GM18951 (cell line): ENCODE measurements around the gene DGCR8.

Experiments used
- POLR2A ChIP-seq: IDR thresholded peaks from 4 replicates; pipeline ENCODE4 v1.6.1; 2011; ENCODE audit warnings: mild to moderate bottlenecking; ENCODE audit not compliant: insufficient read length, insufficient read depth; ENCODE audit errors: extremely low read depth
- in situ Hi-C: fragments of 300-500 bp; cut with MboI; formaldehyde crosslinking; loops from one replicate; pipeline ENCODE4 v1.12.0; 2022; ENCODE audit warnings: low sequenced_read_pairs, mixed read lengths, inconsistent platforms; ENCODE audit not compliant: unreplicated experiment

DGCR8 gene

DNA sequence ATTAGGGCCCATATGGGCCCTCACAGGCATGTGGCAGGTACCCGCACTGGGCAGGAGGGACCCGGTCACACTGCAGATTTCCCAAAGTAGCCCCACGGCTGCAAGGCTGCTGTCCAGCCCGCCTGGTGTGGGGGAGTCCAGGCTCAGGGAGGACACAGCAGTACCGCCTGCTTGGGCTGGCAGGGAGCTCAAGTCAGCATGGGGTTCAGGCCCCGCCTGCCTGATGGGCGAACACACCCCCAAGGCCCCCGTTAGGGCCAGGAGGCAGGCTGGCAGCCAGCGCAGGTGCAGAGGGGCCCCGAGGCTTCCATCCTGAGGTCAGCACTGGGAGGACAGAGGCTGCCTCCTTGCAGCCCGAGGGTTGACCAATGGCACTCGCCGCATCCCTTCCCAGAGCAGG lies 57.1 kb downstream of the DGCR8 start:
- TF ChIP-seq POLR2A: no peak
- in situ Hi-C loops: no loop called here

DNA sequence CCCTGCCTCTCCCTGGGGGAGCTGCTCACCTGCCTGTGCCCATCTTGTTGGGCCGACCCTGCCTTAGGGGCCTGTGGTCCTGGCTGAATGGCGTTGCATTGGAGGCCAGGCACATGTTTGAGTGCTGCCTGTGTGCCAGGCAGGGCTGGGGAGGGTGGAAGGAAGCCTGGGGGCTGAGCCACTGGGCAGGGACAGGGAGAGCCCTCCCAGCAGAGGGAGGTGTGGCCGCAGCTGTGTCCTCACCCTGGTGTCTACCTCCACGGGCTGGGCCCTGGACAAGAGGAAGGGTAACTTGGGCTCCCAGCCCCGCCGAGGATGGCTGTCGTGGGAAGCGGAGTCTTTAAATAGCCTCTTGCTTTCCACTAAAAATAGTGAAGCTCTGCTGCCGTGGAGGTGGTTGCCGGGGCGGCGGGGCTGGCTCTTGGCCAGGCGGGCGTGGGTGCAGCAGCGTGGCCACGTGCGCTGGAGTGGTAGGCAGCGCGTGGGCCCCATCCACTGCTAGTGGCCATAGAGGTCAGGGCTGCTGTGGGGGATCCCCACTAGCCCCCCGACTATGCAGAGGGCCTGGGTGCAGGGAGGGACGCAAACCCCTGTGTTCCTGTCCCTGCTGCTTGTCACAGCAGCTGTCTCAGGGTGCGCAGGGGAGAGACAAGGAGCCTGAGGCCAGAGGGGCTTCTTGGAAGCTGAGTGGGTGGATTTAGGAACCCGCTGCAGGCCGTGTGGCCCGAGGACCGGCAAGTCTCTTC lies 57.8 kb downstream of the DGCR8 start:
- in situ Hi-C loops: no loop called here
- no peak for TF ChIP-seq POLR2A

DNA sequence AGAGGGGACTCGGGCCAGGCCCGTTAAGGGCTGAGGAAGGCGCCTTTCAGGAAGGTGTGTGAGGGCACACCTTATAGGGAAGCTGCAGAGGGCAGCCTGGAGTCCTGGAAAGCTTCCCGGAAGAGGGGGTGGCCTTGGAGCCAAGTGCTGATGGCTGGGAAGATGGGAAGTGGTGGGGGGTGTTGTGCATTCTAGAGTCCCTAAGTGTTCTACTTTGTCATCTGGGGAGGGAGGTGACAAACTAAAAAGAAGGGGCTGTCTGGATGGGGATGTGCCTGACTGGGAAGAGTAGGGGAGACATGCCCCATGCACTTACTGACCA lies 58.3 kb downstream of the DGCR8 start:
- no peak for TF ChIP-seq POLR2A
- in situ Hi-C loops: no loop called here

DNA sequence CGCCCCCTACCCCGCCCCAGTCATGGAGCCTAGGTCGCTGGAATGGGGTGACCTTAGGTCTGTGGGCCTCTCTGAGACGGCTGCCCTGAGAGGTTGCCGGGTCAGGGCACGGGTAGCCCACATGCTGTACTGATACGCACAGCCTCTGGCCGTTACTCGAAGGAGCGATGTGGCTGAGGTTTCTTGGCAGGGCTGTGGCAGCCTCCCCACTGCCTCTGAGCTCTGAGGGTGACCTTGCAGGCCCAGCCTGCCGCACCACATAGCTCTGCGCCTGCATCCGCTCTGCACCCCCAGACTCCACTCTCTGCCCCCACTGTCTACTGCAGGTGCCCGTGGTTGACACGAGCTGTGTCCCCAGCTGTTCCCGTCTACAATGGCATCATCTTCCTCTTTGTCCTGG lies 58.8 kb downstream of the DGCR8 start:
- in situ Hi-C loops: no loop called here
- TF ChIP-seq POLR2A: no peak

DNA sequence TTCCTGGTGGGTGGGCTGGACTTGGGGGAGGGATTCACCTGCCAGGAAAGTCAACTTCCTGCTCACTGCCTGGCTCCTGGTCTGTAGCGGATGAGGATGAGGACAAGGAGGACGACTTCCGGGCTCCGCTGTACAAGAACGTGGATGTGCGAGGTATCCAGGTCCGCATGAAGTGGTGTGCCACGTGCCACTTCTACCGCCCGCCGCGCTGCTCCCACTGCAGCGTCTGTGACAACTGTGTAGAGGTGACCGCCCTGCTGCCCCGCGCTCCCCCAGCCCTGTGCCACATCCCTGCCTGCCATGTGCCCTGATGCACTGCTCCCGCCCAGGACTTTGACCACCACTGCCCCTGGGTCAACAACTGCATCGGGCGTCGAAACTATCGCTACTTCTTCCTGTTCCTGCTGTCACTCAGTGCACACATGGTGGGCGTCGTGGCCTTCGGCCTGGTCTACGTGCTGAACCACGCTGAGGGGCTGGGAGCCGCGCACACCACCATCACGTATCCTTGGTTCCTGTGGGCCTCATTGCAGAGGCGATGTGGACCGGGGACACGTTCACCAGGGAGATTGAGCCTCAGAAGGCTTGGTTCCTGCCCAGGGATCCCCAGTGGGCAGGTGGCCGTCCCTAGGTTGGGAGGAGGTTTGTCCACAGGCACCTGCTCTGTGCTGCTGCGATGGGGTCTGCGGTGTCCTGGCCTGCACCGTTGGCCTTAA lies 59.5 kb downstream of the DGCR8 start:
- in situ Hi-C loops: no loop called here
- TF ChIP-seq POLR2A: no peak

DNA sequence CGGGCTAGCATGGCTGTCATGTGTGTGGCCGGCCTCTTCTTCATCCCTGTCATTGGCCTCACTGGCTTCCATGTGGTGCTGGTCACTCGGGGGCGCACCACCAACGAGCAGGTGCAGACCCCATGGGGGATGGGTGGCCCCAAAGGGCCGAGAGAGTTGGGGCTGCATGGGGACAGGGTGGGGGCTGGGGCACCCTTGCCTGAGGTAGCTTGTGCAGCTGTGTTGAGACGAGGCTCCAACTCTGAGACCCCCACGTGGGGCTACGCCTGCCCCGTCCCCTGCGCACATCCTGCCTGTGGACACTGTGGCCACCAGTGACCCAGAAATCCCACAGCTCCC lies 60.0 kb downstream of the DGCR8 start:
- in situ Hi-C loops: no loop called here
- no peak for TF ChIP-seq POLR2A

DNA sequence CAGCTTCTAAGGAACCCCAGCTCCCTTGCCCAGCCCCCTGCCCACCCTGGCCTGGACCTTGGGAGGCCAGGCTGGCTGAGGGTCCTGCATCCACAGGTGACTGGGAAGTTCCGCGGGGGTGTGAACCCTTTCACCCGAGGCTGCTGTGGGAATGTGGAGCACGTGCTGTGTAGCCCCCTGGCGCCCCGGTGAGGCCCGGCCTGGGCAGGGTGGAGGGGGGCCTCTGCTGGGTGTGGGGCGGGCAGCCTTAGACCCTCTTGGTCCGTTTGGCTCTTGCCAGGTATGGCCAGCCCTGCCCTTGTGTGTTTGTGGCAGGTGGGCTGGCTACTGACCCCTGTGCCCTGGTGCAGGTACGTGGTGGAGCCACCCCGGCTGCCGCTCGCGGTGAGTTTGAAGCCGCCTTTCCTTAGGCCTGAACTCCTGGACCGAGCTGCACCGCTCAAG lies 60.5 kb downstream of the DGCR8 start:
- in situ Hi-C loops: no loop called here
- no peak for TF ChIP-seq POLR2A

DNA sequence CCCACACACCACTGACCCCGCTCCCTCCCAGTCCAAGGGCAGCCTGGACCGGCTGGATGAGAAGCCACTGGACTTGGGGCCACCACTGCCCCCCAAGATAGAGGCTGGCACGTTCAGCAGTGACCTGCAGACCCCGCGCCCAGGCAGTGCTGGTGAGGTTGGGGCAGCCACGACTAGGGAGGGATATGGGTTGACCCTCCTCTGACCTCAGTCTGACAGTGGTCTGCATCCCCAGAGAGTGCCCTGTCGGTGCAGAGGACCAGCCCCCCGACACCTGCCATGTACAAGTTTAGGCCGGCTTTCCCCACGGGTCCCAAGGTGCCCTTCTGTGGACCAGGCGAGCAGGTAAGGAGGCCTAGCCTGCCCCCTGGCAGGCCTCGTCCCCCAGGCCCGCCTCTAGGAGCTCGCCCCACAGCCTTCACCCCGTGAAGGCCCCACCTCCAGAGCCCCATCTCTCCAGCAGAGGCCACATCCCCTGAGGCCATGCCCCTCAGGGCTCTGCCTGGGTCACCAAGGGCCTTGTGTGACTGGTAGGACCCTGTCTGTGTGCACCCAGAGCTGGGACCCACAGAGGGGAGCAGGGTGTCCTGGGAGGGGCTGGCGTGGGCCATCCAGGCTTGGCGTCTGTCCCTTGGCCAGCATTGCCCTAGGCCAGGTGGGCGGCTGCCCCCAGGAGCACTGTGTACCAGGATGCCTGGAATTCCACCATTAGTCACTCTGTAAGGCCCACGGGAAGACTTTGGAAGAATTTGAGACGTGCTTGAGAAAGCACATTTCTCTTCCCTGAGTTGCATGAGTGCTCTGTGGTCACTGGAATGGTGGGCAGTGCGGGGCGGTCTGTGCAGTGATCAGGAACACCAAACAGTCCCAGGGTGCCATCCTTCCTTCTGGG lies 61.4 kb downstream of the DGCR8 start:
- no peak for TF ChIP-seq POLR2A
- in situ Hi-C loops: no loop called here

DNA sequence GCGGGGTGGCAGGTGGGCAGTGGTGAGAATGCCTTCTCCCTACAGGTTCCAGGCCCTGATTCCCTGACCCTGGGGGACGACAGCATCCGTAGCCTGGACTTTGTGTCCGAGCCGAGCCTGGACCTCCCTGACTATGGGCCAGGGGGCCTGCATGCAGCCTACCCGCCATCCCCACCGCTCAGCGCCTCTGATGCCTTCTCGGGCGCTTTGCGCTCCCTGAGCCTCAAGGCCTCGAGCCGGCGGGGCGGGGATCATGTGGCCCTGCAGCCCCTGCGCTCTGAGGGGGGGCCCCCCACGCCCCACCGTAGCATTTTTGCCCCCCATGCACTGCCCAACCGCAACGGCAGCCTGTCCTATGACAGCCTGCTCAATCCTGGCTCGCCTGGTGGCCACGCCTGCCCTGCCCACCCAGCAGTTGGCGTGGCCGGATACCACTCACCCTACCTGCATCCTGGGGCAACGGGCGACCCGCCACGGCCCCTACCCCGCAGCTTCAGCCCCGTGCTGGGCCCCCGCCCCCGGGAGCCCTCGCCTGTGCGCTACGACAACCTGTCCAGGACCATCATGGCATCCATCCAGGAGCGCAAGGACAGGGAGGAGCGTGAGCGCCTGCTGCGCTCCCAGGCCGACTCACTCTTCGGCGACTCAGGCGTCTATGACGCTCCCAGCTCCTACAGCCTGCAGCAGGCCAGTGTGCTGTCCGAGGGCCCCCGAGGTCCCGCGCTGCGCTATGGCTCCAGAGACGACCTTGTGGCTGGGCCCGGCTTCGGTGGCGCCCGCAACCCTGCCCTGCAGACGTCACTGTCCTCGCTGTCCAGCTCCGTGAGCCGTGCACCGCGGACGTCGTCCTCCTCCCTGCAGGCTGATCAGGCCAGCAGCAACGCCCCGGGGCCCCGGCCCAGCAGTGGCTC lies 62.9 kb downstream of the DGCR8 start:
- TF ChIP-seq POLR2A: no peak
- in situ Hi-C loops: no loop called here

DNA sequence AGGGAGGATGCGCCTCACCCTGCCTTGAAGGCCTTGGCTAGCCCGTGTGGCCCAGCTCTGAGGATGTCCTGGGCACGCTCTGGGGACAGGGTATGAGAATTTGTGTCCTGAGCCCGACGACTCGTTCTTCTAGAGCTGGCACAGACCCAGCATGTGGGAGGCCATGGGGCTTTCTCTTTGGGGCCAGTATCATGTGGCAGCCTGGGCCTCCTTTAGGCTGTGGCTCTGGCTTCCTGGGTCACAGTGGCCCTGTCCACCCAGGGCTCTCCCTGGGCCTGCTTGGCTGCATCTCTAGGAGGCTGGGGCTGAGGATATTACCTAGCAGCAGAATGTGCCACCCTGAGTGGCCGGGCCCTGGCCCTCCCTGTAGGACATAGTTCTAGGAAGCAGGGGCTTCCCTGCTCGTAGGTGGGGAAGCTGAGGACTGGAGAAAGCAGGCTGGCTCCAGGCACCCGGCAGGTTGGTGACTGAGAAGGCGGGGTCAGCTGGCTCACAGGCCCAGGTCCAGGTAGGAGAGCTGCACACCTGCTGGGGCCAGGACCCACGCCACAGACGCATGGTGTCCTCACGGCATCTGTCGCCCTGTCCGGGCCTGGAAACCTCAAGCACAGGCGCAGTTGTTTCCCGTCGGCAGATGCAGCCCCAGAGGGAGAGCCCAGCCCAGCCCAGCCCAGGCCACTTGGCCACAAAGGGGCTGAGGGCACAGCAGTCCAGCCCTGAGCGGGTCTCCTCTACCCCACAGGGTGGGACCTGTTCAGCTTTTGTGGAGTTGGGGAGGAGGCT lies 64.0 kb downstream of the DGCR8 start:
- TF ChIP-seq POLR2A: no peak
- in situ Hi-C loops: no loop called here

DNA sequence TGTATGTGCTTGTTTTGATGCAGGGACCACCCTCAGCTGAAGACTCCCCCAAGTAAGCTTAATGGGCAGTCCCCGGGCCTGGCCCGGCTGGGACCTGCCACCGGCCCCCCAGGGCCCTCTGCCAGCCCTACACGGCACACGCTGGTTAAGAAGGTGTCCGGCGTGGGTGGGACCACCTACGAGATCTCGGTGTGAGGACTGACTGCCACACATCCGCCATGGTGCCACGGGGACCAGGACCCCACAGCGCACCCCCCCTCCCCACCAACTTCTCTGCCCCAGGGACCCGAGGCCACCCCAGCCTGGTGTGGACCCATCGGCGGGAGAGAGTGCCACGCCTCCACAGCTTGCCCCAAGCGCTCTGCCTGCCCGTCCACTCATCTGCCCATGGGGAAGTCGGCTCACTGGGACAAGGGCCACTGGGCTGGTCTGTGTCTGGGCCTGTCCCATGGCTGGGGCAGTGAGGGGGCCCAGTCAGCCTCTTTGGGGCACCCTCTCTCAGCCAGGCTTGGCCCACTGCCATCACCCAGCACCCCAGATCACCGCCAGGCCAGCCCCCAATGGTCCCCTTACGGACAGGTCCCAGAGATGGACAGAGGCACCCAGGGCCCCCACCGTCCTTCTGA lies 65.3 kb downstream of the DGCR8 start:
- TF ChIP-seq POLR2A: no peak
- in situ Hi-C loops: no loop called here

DNA sequence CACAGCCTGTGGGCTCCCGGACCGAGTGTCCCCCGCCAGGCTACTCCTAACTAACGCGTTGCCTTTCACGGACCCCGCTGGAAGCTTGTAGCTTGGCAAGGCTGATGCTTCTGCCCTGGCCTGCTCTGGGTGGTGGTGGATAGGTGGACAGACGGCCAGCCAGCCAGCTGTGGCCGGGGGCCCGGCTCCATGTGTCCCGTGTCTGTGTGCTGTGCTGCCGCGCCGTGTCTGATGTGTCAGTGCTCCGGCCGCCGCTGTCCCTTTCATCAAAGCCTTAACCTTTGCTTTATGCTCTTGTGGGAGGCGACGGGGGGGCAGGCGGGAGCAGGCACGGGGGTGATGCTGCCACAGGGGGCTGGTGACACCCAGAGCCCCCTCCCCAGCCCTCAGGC lies 65.8 kb downstream of the DGCR8 start:
- no peak for TF ChIP-seq POLR2A
- in situ Hi-C loops: no loop called here

DNA sequence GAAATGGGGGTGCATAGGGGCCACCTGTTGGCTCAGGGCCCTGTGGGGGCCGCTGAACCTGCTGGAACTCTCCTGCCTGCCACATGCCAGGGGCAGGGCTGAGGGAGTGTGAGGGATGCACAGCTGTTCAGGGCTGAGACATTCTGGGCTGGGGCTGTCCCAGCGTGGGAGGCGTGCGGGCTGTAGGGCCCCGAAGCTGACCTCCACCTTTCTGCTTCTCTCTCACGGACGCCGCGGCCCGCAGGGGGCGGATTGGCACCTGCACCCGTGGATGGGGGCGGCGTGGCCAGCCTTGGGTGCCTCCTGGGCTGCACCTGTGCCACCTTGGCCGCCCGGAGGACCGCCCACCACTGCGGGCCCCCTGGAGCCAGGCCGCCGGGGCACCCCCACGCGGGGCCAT lies 66.7 kb downstream of the DGCR8 start:
- no peak for TF ChIP-seq POLR2A
- in situ Hi-C loops: no loop called here
